H1 (cell line): ENCODE data around the gene TRIM40. TPM values are rescaled to one million over a fixed set of nuclear protein-coding genes. Genes with fewer than 3 reads are reported as not detected.

Experiments used
- CTCF ChIA-PET: fragments of 300-600 bp; sonication (Branson Sonifier 250); formaldehyde crosslinking; loops from one replicate; lab custom pipeline; 2021; ENCODE audit not compliant: partially characterized antibody; lab: Charles Lee
- POLR2A ChIA-PET: fragments of 300-600 bp; sonication (Branson Sonifier 250); formaldehyde crosslinking; loops from one replicate; lab custom pipeline; 2021; ENCODE audit warnings: inconsistent platforms; ENCODE audit not compliant: partially characterized antibody; lab: Charles Lee
- DNase-seq, 2 experiments: peaks; one replicate each; pipeline versions ENCODE4 v3.0.0 to v3.0.0-alpha.2; 2010 to 2022; ENCODE audit warnings: low spot score in 2 of 2, low read depth in 1 of 2, mixed read lengths in 1 of 2
- FAIRE-seq: peaks from 2 replicates; lab custom pipeline; 2011; peaks lifted over from hg19 to GRCh38; lab: Jason Lieb, UNC
- H2AFZ ChIP-seq: 2 replicates; pipeline ENCODE4 v1.8.1; 2012; ENCODE audit warnings: low read length, inconsistent platforms
- H2AK5ac ChIP-seq: 2 replicates; pipeline ENCODE4 v1.6.1; 2013; ENCODE audit warnings: low read depth, low read length
- H2BK120ac ChIP-seq: replicated peaks from 2 replicates; pipeline ENCODE3; 2013; ENCODE audit warnings: low read depth, low read length, inconsistent platforms
- H2BK12ac ChIP-seq: 2 replicates; pipeline ENCODE4 v1.6.1; 2013; ENCODE audit warnings: low read depth, low read length
- H2BK15ac ChIP-seq: 2 replicates; pipeline ENCODE4 v1.6.1; 2013; ENCODE audit warnings: low read length
- H2BK20ac ChIP-seq: 2 replicates; pipeline ENCODE4 v1.6.1; 2013; ENCODE audit warnings: low read length
- H2BK5ac ChIP-seq: 2 replicates; pipeline ENCODE4 v1.6.1; 2013; ENCODE audit warnings: low read depth, low read length
- H3K14ac ChIP-seq: 2 replicates; pipeline ENCODE4 v1.6.1; 2013; ENCODE audit warnings: inconsistent platforms; ENCODE audit not compliant: insufficient read length
- H3K18ac ChIP-seq: 2 replicates; pipeline ENCODE4 v1.6.1; 2013; ENCODE audit warnings: low read length; ENCODE audit errors: extremely low read depth
- H3K23ac ChIP-seq: 2 replicates; pipeline ENCODE4 v1.6.1; 2013; ENCODE audit warnings: inconsistent platforms; ENCODE audit not compliant: insufficient read length
- H3K23me2 ChIP-seq: 2 replicates; pipeline ENCODE4 v1.6.1; 2013; ENCODE audit warnings: low read depth, low read length
- H3K27ac ChIP-seq: 2 replicates; pipeline ENCODE4 v1.6.1; 2011; ENCODE audit warnings: low read depth, low read length, inconsistent platforms
- H3K27me3 ChIP-seq, 4 experiments: replicated peaks in 1 of 4; 1 replicate in 1 of 4; 2 replicates in 3 of 4; pipeline versions ENCODE4 v1.6.1 to v1.8.1; 2011 to 2013; ENCODE audit warnings: low read length in 3 of 4, mild to moderate bottlenecking in 3 of 4, inconsistent platforms in 2 of 4, mixed read lengths in 2 of 4, moderate library complexity in 1 of 4; ENCODE audit not compliant: control insufficient read depth in 3 of 4, insufficient read depth in 3 of 4; ENCODE audit errors: extremely low read depth in 1 of 4
- H3K36me3 ChIP-seq, 4 experiments: 2 replicates each; pipeline versions ENCODE4 v1.6.1 to v1.8.1; 2011 to 2013; ENCODE audit warnings: mild to moderate bottlenecking in 4 of 4, low read length in 3 of 4, moderate library complexity in 2 of 4, control low read depth in 1 of 4, inconsistent platforms in 1 of 4; ENCODE audit not compliant: insufficient read depth in 4 of 4, control insufficient read depth in 2 of 4
- H3K4ac ChIP-seq: replicated peaks from 2 replicates; pipeline ENCODE3; 2013; ENCODE audit warnings: low read length, low read depth, mixed read lengths, inconsistent platforms; ENCODE audit not compliant: insufficient read length
- H3K4me1 ChIP-seq, 4 experiments: replicated peaks in 1 of 4; 1 replicate in 1 of 4; 2 replicates in 3 of 4; pipeline versions ENCODE4 v1.6.1 to v1.8.1; 2011 to 2013; ENCODE audit warnings: low read length in 3 of 4, inconsistent platforms in 2 of 4, mixed read lengths in 1 of 4; ENCODE audit not compliant: insufficient read depth in 4 of 4, control insufficient read depth in 3 of 4
- H3K4me2 ChIP-seq, 2 experiments: 2 replicates each; pipeline versions ENCODE4 v1.6.1 to v1.8.1; 2011 to 2013; ENCODE audit warnings: low read depth in 2 of 2, low read length in 2 of 2, control low read depth in 1 of 2, inconsistent platforms in 1 of 2, mild to moderate bottlenecking in 1 of 2; ENCODE audit not compliant: insufficient read depth in 1 of 2
- H3K4me3 ChIP-seq, 4 experiments: fragments of 200-600, 300-600 bp in 1 of 4; sonication (generic), shearing (Covaris generic), sonication (Bioruptor Twin) in 1 of 4; 2 replicates each; pipeline versions ENCODE4 v1.5.1 to v1.8.1; 2011 to 2016; ENCODE audit warnings: low read length in 4 of 4, low read depth in 3 of 4, control low read depth in 2 of 4, inconsistent platforms in 2 of 4, mild to moderate bottlenecking in 2 of 4, mixed read lengths in 1 of 4, moderate library complexity in 1 of 4; ENCODE audit not compliant: insufficient read depth in 2 of 4; ENCODE audit errors: extremely low read depth in 1 of 4
- H3K56ac ChIP-seq: replicated peaks from 2 replicates; pipeline ENCODE3; 2013; ENCODE audit warnings: low read depth, mild to moderate bottlenecking, mixed read lengths, low read length, inconsistent platforms; ENCODE audit not compliant: insufficient read length
- H3K79me1 ChIP-seq: 2 replicates; pipeline ENCODE4 v1.6.1; 2013; ENCODE audit warnings: low read depth, low read length, control low read depth
- H3K79me2 ChIP-seq, 2 experiments: 2 replicates each; pipeline versions ENCODE4 v1.6.1 to v1.8.1; 2012 to 2013; ENCODE audit warnings: low read length in 2 of 2, mild to moderate bottlenecking in 2 of 2, inconsistent platforms in 1 of 2; ENCODE audit not compliant: insufficient read depth in 2 of 2, control insufficient read depth in 1 of 2
- H3K9ac ChIP-seq, 4 experiments: replicated peaks in 1 of 4; 1 replicate in 1 of 4; 2 replicates in 3 of 4; pipeline versions ENCODE4 v1.6.1 to v1.8.1; 2011 to 2013; ENCODE audit warnings: low read depth in 3 of 4, low read length in 3 of 4, control low read depth in 2 of 4, mild to moderate bottlenecking in 2 of 4, moderate library complexity in 2 of 4, inconsistent platforms in 1 of 4; ENCODE audit errors: extremely low read depth in 1 of 4
- H3K9me3 ChIP-seq, 2 experiments: 2 replicates each; pipeline versions ENCODE4 v1.6.1 to v1.8.1; 2012 to 2013; ENCODE audit warnings: mild to moderate bottlenecking in 2 of 2, moderate library complexity in 2 of 2, control low read depth in 1 of 2, inconsistent platforms in 1 of 2, low read depth in 1 of 2, low read length in 1 of 2, mixed read lengths in 1 of 2; ENCODE audit not compliant: insufficient read depth in 2 of 2
- H4K20me1 ChIP-seq, 2 experiments: replicated peaks in 1 of 2; 2 replicates each; pipeline versions ENCODE3 to v1.8.1; 2011 to 2013; ENCODE audit warnings: inconsistent platforms in 2 of 2, low read length in 2 of 2, mild to moderate bottlenecking in 1 of 2; ENCODE audit not compliant: insufficient read depth in 2 of 2, control insufficient read depth in 1 of 2
- H4K5ac ChIP-seq: 2 replicates; pipeline ENCODE4 v1.6.1; 2013; ENCODE audit warnings: low read length, low read depth, mixed read lengths, inconsistent platforms; ENCODE audit not compliant: insufficient read length
- H4K8ac ChIP-seq: 2 replicates; pipeline ENCODE4 v1.8.0; 2013; ENCODE audit warnings: mild to moderate bottlenecking, moderate library complexity, low read length, inconsistent platforms; ENCODE audit not compliant: insufficient read depth; ENCODE audit errors: extremely low read depth
- H4K91ac ChIP-seq: replicated peaks from 2 replicates; pipeline ENCODE3; 2013; ENCODE audit warnings: low read length, mixed read lengths, inconsistent platforms; ENCODE audit not compliant: insufficient read length
- CTBP2 ChIP-seq: IDR thresholded peaks from 2 replicates; pipeline ENCODE4 v1.7.0; 2011; ENCODE audit warnings: borderline replicate concordance, mild to moderate bottlenecking, moderate library complexity, mixed read lengths, low read length; ENCODE audit not compliant: insufficient read depth, insufficient read length
- EGR1 ChIP-seq: IDR thresholded peaks from 2 replicates; pipeline ENCODE4 v1.6.1; 2011; ENCODE audit warnings: low read depth, low read length, borderline replicate concordance
- EZH2 ChIP-seq: fragments of 200-600 bp; sonication (generic); IDR thresholded peaks from 2 replicates; pipeline ENCODE4 v1.7.1; 2012; ENCODE audit warnings: low read depth, mild to moderate bottlenecking, moderate library complexity, low read length, inconsistent platforms; ENCODE audit not compliant: severe bottlenecking
- FOSL1 ChIP-seq: IDR thresholded peaks from 2 replicates; pipeline ENCODE4 v1.6.1; 2011; ENCODE audit warnings: mild to moderate bottlenecking, low read depth, low read length, moderate library complexity; ENCODE audit not compliant: insufficient read depth
- HDAC2 ChIP-seq, 2 experiments: fragments of 300-600 bp in 1 of 2; sonication (generic) in 1 of 2; IDR thresholded peaks; 2 replicates each; pipeline ENCODE4 v1.6.1; 2011 to 2012; ENCODE audit warnings: low read depth in 2 of 2, low read length in 2 of 2, mild to moderate bottlenecking in 2 of 2, moderate library complexity in 2 of 2, borderline replicate concordance in 1 of 2, inconsistent platforms in 1 of 2
- NRF1 ChIP-seq: IDR thresholded peaks from 2 replicates; pipeline ENCODE4 v1.6.1; 2011; ENCODE audit warnings: mild to moderate bottlenecking, low read depth, low read length, improper control_type of control experiment
- RXRA ChIP-seq: IDR thresholded peaks from 2 replicates; pipeline ENCODE4 v1.6.1; 2011; ENCODE audit warnings: low read depth, mild to moderate bottlenecking, low read length, moderate library complexity; ENCODE audit not compliant: insufficient read depth
- SRF ChIP-seq: IDR thresholded peaks from 2 replicates; pipeline ENCODE4 v1.6.1; 2011; ENCODE audit warnings: mild to moderate bottlenecking, low read depth, low read length, moderate library complexity
- TBP ChIP-seq: IDR thresholded peaks from 2 replicates; pipeline ENCODE4 v1.6.1; 2011; ENCODE audit warnings: low read depth, low read length, improper control_type of control experiment
- TCF12 ChIP-seq: IDR thresholded peaks from 2 replicates; pipeline ENCODE4 v1.6.1; 2011; ENCODE audit warnings: low read depth, mild to moderate bottlenecking, low read length
- WGBS, 2 experiments: shearing (Covaris generic) in 1 of 2; methylation state at CpG; one replicate each; pipeline versions ENCODE4 v1.1.6 to v1.1.7; 2013 to 2015; ENCODE audit warnings: low lambda C conversion rate in 2 of 2, mixed read lengths in 2 of 2, inconsistent platforms in 1 of 2, low coverage in 1 of 2, missing lambda C conversion rate in 1 of 2; ENCODE audit not compliant: insufficient replicate concordance in 2 of 2, insufficient coverage in 1 of 2, insufficient read length in 1 of 2; ENCODE audit errors: extremely low coverage in 1 of 2, missing lambda C conversion rate in 1 of 2; 5-methylcytosine and 5-hydroxymethylcytosine counted together
- polyA plus RNA-seq, 7 experiments: library from polyadenylated mRNA; depleted of rRNA in 3 of 7; stranded (reverse) in 5 of 7; unstranded in 2 of 7; fragments of >200 nt in 5 of 7; fragments of 200-250 nt in 2 of 7; gene quantifications; 1 replicate in 5 of 7; 2 replicates in 1 of 7; 4 replicates in 1 of 7; pipeline versions ENCODE4 v1.2.1 to v1.2.3, GENCODE V29; 2011 to 2013; ENCODE audit warnings: missing spikeins in 2 of 7, mixed read lengths in 2 of 7
- total RNA-seq: library from RNA; stranded (reverse); fragmentation: NEBNext Ultra II Directional; extraction: Animal tissue kit (Norgen Biotek cat#: 25700); gene quantifications from 2 replicates; pipeline ENCODE4 v1.2.1, GENCODE V29; 2021
- TF ChIP-seq, protein P1 (sequence below): IDR thresholded peaks from 2 replicates; pipeline ENCODE4 v1.6.1; 2012; ENCODE audit warnings: low read length, inconsistent platforms

Gene TRIM40
- total and polyA plus RNA-seq, 2 of the 8 experiments (the other 6 are each of a cell fraction or from before 2014, with no cell fraction given): not detected

DNA sequence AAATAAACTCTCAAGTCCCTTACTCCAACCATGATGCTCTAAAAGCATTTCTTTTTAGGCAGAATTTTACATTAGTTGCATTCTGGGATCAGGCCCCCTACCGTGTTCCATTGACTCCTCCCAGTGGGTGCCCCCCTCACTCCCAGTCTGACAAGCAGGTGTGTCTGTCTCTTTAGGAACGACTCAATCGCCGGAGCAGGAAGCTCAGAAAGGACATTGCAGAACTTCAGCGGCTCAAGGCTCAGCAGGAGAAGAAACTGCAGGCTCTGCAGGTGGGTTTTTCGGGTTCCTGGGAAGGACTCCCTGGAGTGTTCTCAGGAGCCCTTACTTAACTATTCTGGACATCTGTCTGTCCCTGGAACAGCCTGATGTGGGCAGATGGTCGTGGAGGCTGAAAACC, 9.9 kb downstream of the TRIM40 start:
- no peak overlapping the region for H2BK12ac ChIP-seq
- H3K23ac ChIP-seq: no peak overlapping the region
- no peak overlapping the region for H3K4ac ChIP-seq
- H3K56ac ChIP-seq: no peak overlapping the region
- no peak overlapping the region for H2BK120ac ChIP-seq
- no peaks in the 10 kb centered on the region for H3K79me1 ChIP-seq
- H3K79me2 ChIP-seq: no peaks in the 10 kb centered on the region
- WGBS, 2 experiments: 59% methylated on average over 7 of the region's 7 CpGs; no CpG with 5 or more reads in 1 of the 2 experiments
- no peak for DNase-seq
- no peak overlapping the region for H2BK15ac ChIP-seq
- no peak overlapping the region for H3K4me3 ChIP-seq
- no peak overlapping the region for H3K14ac ChIP-seq
- H4K5ac ChIP-seq: no peak overlapping the region
- FAIRE-seq: no peak
- H3K36me3 ChIP-seq: no peaks in the 10 kb centered on the region
- no peak overlapping the region for H2BK5ac ChIP-seq
- H4K8ac ChIP-seq: no peak overlapping the region
- no peak overlapping the region for H3K9ac ChIP-seq
- peaks cover 2% of the 10 kb centered on the region; the same call in 1 of the 2 replicates for H3K23me2 ChIP-seq
- ChIA-PET POLR2A (interaction anchor here (0.8 kb wide), 1 partner anchor 14 kb away, joined by 3 read pairs; no protein-coding TSS in a partner anchor), CTCF (interaction anchor here (0.7 to 5.4 kb wide), 5 partner anchors 9 to 257 kb away, joined by 3 to 27 read pairs (median 3); no protein-coding TSS in a partner anchor)
- H4K20me1 ChIP-seq: no peaks in the 10 kb centered on the region
- no peak overlapping the region for H2BK20ac ChIP-seq
- no peak overlapping the region for H2AK5ac ChIP-seq
- H2AFZ ChIP-seq: no peak overlapping the region
- H3K4me1 ChIP-seq: peaks cover 0 to 4% (median 0%) of the 10 kb centered on the region in 4 experiments; a peak in 2 of 7 replicates
- no peak overlapping the region for H4K91ac ChIP-seq
- no peak overlapping the region for H3K18ac ChIP-seq
- no peak overlapping the region for H3K27ac ChIP-seq
- H3K4me2 ChIP-seq: 0 out of 4 replicates have a peak overlapping the region, but pooled peaks of 1 of the 2 experiments have one; percentile 2
- H3K9me3 ChIP-seq: no peaks in the 10 kb centered on the region
- peaks cover 0 to 3% (median 0%) of the 10 kb centered on the region in 4 experiments; a peak in 1 of 7 replicates for H3K27me3 ChIP-seq
- no peak for TF ChIP-seq SRF
- no peak for TF ChIP-seq NRF1
- TF ChIP-seq FOSL1: no peak
- TF ChIP-seq RXRA: no peak
- TF ChIP-seq, protein P1, sequence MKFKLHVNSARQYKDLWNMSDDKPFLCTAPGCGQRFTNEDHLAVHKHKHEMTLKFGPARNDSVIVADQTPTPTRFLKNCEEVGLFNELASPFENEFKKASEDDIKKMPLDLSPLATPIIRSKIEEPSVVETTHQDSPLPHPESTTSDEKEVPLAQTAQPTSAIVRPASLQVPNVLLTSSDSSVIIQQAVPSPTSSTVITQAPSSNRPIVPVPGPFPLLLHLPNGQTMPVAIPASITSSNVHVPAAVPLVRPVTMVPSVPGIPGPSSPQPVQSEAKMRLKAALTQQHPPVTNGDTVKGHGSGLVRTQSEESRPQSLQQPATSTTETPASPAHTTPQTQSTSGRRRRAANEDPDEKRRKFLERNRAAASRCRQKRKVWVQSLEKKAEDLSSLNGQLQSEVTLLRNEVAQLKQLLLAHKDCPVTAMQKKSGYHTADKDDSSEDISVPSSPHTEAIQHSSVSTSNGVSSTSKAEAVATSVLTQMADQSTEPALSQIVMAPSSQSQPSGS: no peak
- no peak for TF ChIP-seq EZH2
- TF ChIP-seq EGR1: no peak
- TF ChIP-seq HDAC2 (IDR thresholded peaks at IDR 0.05; ENCODE audit: borderline replicate concordance in 1 of 2, low read depth in 2 of 2, low read length in 2 of 2): no peak
- TF ChIP-seq CTBP2: no peak
- no peak for TF ChIP-seq TBP
- no peak for TF ChIP-seq TCF12
